ENCODE data around the gene MRS2. TPM values are rescaled to one million over a fixed set of nuclear protein-coding genes. Genes with fewer than 3 reads are reported as not detected.

Gene MRS2
- total RNA-seq, 8 experiments from 2014 or later, result 16.3 to 36.1 (median 29.8) TPM

GRCh38 chr6:24444588-24444987 is 41.9 kb downstream of the MRS2 start:
- no peak overlapping the region for H3K4me3 ChIP-seq
- ATAC-seq (replicated peaks in 6 of 8), result no peak
- in situ Hi-C loops (cut with MboI; ENCODE audit: low pct_unique_long_range_greater_than_20kb in 2 of 9, low sequenced_read_pairs in 9 of 9, unreplicated experiment in 9 of 9), result loop anchor here in 1 of 9 experiments (25.0 kb wide), 1 partner anchor 243 kb away; no protein-coding TSS in a partner anchor
- 43 to 97% (median 81%) methylated on average over 1 to 4 of the region's 4 CpGs; no CpG with 5 or more reads in 2 of the 10 experiments for WGBS, 10 experiments
- H3K4me1 ChIP-seq (replicated peaks in 1 of 2), result no peaks in the 10 kb centered on the region
- no peak overlapping the region for H3K27ac ChIP-seq

GRCh38 chr6:24445704-24446103 is 43.0 kb downstream of the MRS2 start:
- Histone ChIP-seq H3K4me3 (no peak overlapping the region), H3K4me1 (replicated peaks in 1 of 2) (no peaks in the 10 kb centered on the region), H3K27ac (no peak overlapping the region)
- no peak for ATAC-seq (replicated peaks in 6 of 8)
- in situ Hi-C loops (cut with MboI; ENCODE audit: low pct_unique_long_range_greater_than_20kb in 2 of 9, low sequenced_read_pairs in 9 of 9, unreplicated experiment in 9 of 9), result loop anchor here in 1 of 9 experiments (25.0 kb wide), 1 partner anchor 242 kb away; no protein-coding TSS in a partner anchor
- 25 to 100% (median 80%) methylated on average over 1 to 2 of the region's 4 CpGs; no CpG with 5 or more reads in 7 of the 10 experiments for WGBS, 10 experiments

- WGBS, 10 experiments, result 0 to 100% (median 81%) methylated on average over 1 to 7 of the region's 7 CpGs; no CpG with 5 or more reads in 1 of the 10 experiments
- ATAC-seq (replicated peaks in 6 of 8), result no peak
- in situ Hi-C loops (cut with MboI; ENCODE audit: low pct_unique_long_range_greater_than_20kb in 2 of 9, low sequenced_read_pairs in 9 of 9, unreplicated experiment in 9 of 9), result loop anchor here in 1 of 9 experiments (25.0 kb wide), 1 partner anchor 241 kb away; no protein-coding TSS in a partner anchor
- Histone ChIP-seq H3K4me1 (replicated peaks in 1 of 2) (no peaks in the 10 kb centered on the region), H3K4me3 (no peak overlapping the region), H3K27ac (no peak overlapping the region)
Measured at GRCh38 chr6:24446670-24447069, 43.9 kb downstream of the MRS2 start.

- in situ Hi-C loops (cut with MboI; ENCODE audit: low pct_unique_long_range_greater_than_20kb in 2 of 9, low sequenced_read_pairs in 9 of 9, unreplicated experiment in 9 of 9), result loop anchor here in 1 of 9 experiments (25.0 kb wide), 1 partner anchor 239 kb away; no protein-coding TSS in a partner anchor
- 0 to 85% (median 40%) methylated on average over 1 to 4 of the region's 4 CpGs; no CpG with 5 or more reads in 1 of the 10 experiments for WGBS, 10 experiments
- ATAC-seq (replicated peaks in 6 of 8), result no peak
- Histone ChIP-seq H3K4me1 (replicated peaks in 1 of 2) (no peaks in the 10 kb centered on the region), H3K4me3 (no peak overlapping the region), H3K27ac (no peak overlapping the region)
Measured at GRCh38 chr6:24448396-24448795, 45.7 kb downstream of the MRS2 start.

GRCh38 chr6:24448828-24449525 is 46.2 kb downstream of the MRS2 start:
- no peak for ATAC-seq (replicated peaks in 6 of 8)
- WGBS, 10 experiments, result 27 to 82% (median 64%) methylated on average over 2 to 8 of the region's 9 CpGs
- in situ Hi-C loops (cut with MboI; ENCODE audit: low pct_unique_long_range_greater_than_20kb in 2 of 9, low sequenced_read_pairs in 9 of 9, unreplicated experiment in 9 of 9), result loop anchor here in 1 of 9 experiments (25.0 kb wide), 1 partner anchor 238 kb away; no protein-coding TSS in a partner anchor
- Histone ChIP-seq H3K4me1 (replicated peaks in 1 of 2) (no peaks in the 10 kb centered on the region), H3K27ac (no peak overlapping the region), H3K4me3 (no peak overlapping the region)

GRCh38 chr6:24451581-24452388 is 49.0 kb downstream of the MRS2 start:
- Histone ChIP-seq H3K4me1 (replicated peaks in 1 of 2) (no peaks in the 10 kb centered on the region), H3K4me3 (no peak overlapping the region), H3K27ac (no peak overlapping the region)
- WGBS, 10 experiments, result 58 to 100% (median 87%) methylated on average over 2 to 10 of the region's 13 CpGs; no CpG with 5 or more reads in 1 of the 10 experiments
- in situ Hi-C loops (cut with MboI; ENCODE audit: low pct_unique_long_range_greater_than_20kb in 2 of 9, low sequenced_read_pairs in 9 of 9, unreplicated experiment in 9 of 9), result no loop called here
- no peak for ATAC-seq (replicated peaks in 6 of 8)

GRCh38 chr6:24453921-24454320 is 51.2 kb downstream of the MRS2 start:
- no peak overlapping the region for H3K4me3 ChIP-seq
- 50 to 100% (median 93%) methylated on average over 1 to 7 of the region's 10 CpGs; no CpG with 5 or more reads in 4 of the 10 experiments for WGBS, 10 experiments
- no peak overlapping the region for H3K27ac ChIP-seq
- in situ Hi-C loops (cut with MboI; ENCODE audit: low pct_unique_long_range_greater_than_20kb in 2 of 9, low sequenced_read_pairs in 9 of 9, unreplicated experiment in 9 of 9), result no loop called here
- ATAC-seq (replicated peaks in 6 of 8), result no peak
- H3K4me1 ChIP-seq (replicated peaks in 1 of 2), result no peaks in the 10 kb centered on the region

GRCh38 chr6:24454452-24454851 is 51.7 kb downstream of the MRS2 start:
- in situ Hi-C loops (cut with MboI; ENCODE audit: low pct_unique_long_range_greater_than_20kb in 2 of 9, low sequenced_read_pairs in 9 of 9, unreplicated experiment in 9 of 9), result no loop called here
- WGBS, 10 experiments, result 25 to 100% (median 80%) methylated on average over 1 to 4 of the region's 5 CpGs
- H3K27ac ChIP-seq, result no peak overlapping the region
- no peak overlapping the region for H3K4me3 ChIP-seq
- no peak for ATAC-seq (replicated peaks in 6 of 8)
- no peaks in the 10 kb centered on the region for H3K4me1 ChIP-seq (replicated peaks in 1 of 2)

- no peak for ATAC-seq (replicated peaks in 6 of 8)
- 17 to 100% (median 67%) methylated on average over 1 to 4 of the region's 4 CpGs; no CpG with 5 or more reads in 3 of the 10 experiments for WGBS, 10 experiments
- in situ Hi-C loops (cut with MboI; ENCODE audit: low pct_unique_long_range_greater_than_20kb in 2 of 9, low sequenced_read_pairs in 9 of 9, unreplicated experiment in 9 of 9), result no loop called here
- Histone ChIP-seq H3K4me1 (replicated peaks in 1 of 2) (no peaks in the 10 kb centered on the region), H3K4me3 (no peak overlapping the region), H3K27ac (no peak overlapping the region)
Measured at GRCh38 chr6:24455061-24455460, 52.3 kb downstream of the MRS2 start.

GRCh38 chr6:24458134-24458533 is 55.4 kb downstream of the MRS2 start:
- no peak for ATAC-seq (replicated peaks in 6 of 8)
- Histone ChIP-seq H3K27ac (no peak overlapping the region), H3K4me3 (no peak overlapping the region), H3K4me1 (replicated peaks in 1 of 2) (no peaks in the 10 kb centered on the region)
- 23 to 100% (median 57%) methylated on average over 1 to 4 of the region's 4 CpGs; no CpG with 5 or more reads in 5 of the 10 experiments for WGBS, 10 experiments
- in situ Hi-C loops (cut with MboI; ENCODE audit: low pct_unique_long_range_greater_than_20kb in 2 of 9, low sequenced_read_pairs in 9 of 9, unreplicated experiment in 9 of 9), result no loop called here

GRCh38 chr6:24458941-24459340 is 56.2 kb downstream of the MRS2 start:
- Histone ChIP-seq H3K4me3 (no peak overlapping the region), H3K4me1 (replicated peaks in 1 of 2) (no peaks in the 10 kb centered on the region), H3K27ac (no peak overlapping the region)
- WGBS, 10 experiments, result 0 to 100% (median 90%) methylated on average over 1 to 2 of the region's 2 CpGs; no CpG with 5 or more reads in 1 of the 10 experiments
- in situ Hi-C loops (cut with MboI; ENCODE audit: low pct_unique_long_range_greater_than_20kb in 2 of 9, low sequenced_read_pairs in 9 of 9, unreplicated experiment in 9 of 9), result no loop called here
- no peak for ATAC-seq (replicated peaks in 6 of 8)

- Histone ChIP-seq H3K4me1 (replicated peaks in 1 of 2) (no peaks in the 10 kb centered on the region), H3K27ac (no peak overlapping the region), H3K4me3 (no peak overlapping the region)
- in situ Hi-C loops (cut with MboI; ENCODE audit: low pct_unique_long_range_greater_than_20kb in 2 of 9, low sequenced_read_pairs in 9 of 9, unreplicated experiment in 9 of 9), result no loop called here
- 26 to 91% (median 86%) methylated on average over 2 to 4 of the region's 4 CpGs; no CpG with 5 or more reads in 5 of the 10 experiments for WGBS, 10 experiments
- ATAC-seq (replicated peaks in 6 of 8), result no peak
Measured at GRCh38 chr6:24460966-24461365, 58.2 kb downstream of the MRS2 start.
